WTC11 (cell line): ENCODE measurements around the gene SHMT1.
"Not testable (repeated sequence)": the region's sequence is repeated elsewhere in the genome, so short reads cannot be mapped to it uniquely, and the experiment has no call there.

Source experiments
- CBFB ChIP-seq: sonication (generic); formaldehyde crosslinking; IDR thresholded peaks from 2 replicates; pipeline ENCODE4 v1.8.1; 2022; ENCODE audit warnings: mild to moderate bottlenecking, low read depth, missing genetic modification reagents
- CREB1 ChIP-seq: sonication (generic); formaldehyde crosslinking; IDR thresholded peaks from 2 replicates; pipeline ENCODE4 v1.8.0; 2023; ENCODE audit warnings: mild to moderate bottlenecking, missing genetic modification reagents
- CTCF ChIP-seq: fragments of 200-600 bp; IDR thresholded peaks from 2 replicates; pipeline ENCODE4 v1.8.0; 2022; ENCODE audit warnings: antibody characterized with exemption
- E2F1 ChIP-seq: sonication (generic); formaldehyde crosslinking; IDR thresholded peaks from 2 replicates; pipeline ENCODE4 v1.8.0; 2022; ENCODE audit warnings: mild to moderate bottlenecking, missing genetic modification reagents
- ETV6 ChIP-seq: sonication (generic); formaldehyde crosslinking; IDR thresholded peaks from 2 replicates; pipeline ENCODE4 v1.8.1; 2022; ENCODE audit warnings: mild to moderate bottlenecking, missing genetic modification reagents
- IRF1 ChIP-seq: sonication (generic); formaldehyde crosslinking; IDR thresholded peaks from 2 replicates; pipeline ENCODE4 v1.8.0; 2023; ENCODE audit warnings: missing genetic modification reagents
- MAX ChIP-seq: sonication (generic); formaldehyde crosslinking; IDR thresholded peaks from 2 replicates; pipeline ENCODE4 v1.8.0; 2022; ENCODE audit warnings: mild to moderate bottlenecking, missing genetic modification reagents
- NFE2L1 ChIP-seq: sonication (generic); formaldehyde crosslinking; IDR thresholded peaks from 2 replicates; pipeline ENCODE4 v1.8.1; 2023; ENCODE audit warnings: missing genetic modification reagents
- NR1H2 ChIP-seq: sonication (generic); formaldehyde crosslinking; IDR thresholded peaks from 2 replicates; pipeline ENCODE4 v1.9.0; 2021; ENCODE audit warnings: mild to moderate bottlenecking, moderate library complexity, missing genetic modification reagents
- ZNF121 ChIP-seq: sonication (generic); formaldehyde crosslinking; IDR thresholded peaks from 2 replicates; pipeline ENCODE4 v1.8.0; 2023; ENCODE audit warnings: missing genetic modification reagents
- ZNF138 ChIP-seq: sonication (generic); formaldehyde crosslinking; conservative IDR thresholded peaks from 2 replicates; pipeline ENCODE4 v1.8.1; 2022; ENCODE audit warnings: mild to moderate bottlenecking, moderate library complexity, missing genetic modification reagents
- TF ChIP-seq, protein P1 (sequence below): sonication (generic); formaldehyde crosslinking; IDR thresholded peaks from 2 replicates; pipeline ENCODE4 v1.8.1; 2023; ENCODE audit warnings: mild to moderate bottlenecking, missing genetic modification reagents, moderate library complexity
- TF ChIP-seq, protein P2 (sequence below): sonication (generic); formaldehyde crosslinking; IDR thresholded peaks from 2 replicates; pipeline ENCODE4 v1.8.1; 2022; ENCODE audit warnings: low read depth, mild to moderate bottlenecking, moderate library complexity, missing genetic modification reagents, borderline replicate concordance

GRCh38 chr17:18411377-18411864 lies 48.1 kb upstream of the SHMT1 start:
- not testable (repeated sequence) for TF ChIP-seq ZNF138 (CRISPR knock-in tag); MAX (CRISPR knock-in tag); CTCF; NR1H2 (CRISPR knock-in tag); ZNF121 (CRISPR knock-in tag); CREB1 (CRISPR knock-in tag); NFE2L1 (CRISPR knock-in tag); ETV6 (CRISPR knock-in tag); IRF1 (CRISPR knock-in tag); E2F1 (CRISPR knock-in tag); CBFB
- TF ChIP-seq, protein P1, sequence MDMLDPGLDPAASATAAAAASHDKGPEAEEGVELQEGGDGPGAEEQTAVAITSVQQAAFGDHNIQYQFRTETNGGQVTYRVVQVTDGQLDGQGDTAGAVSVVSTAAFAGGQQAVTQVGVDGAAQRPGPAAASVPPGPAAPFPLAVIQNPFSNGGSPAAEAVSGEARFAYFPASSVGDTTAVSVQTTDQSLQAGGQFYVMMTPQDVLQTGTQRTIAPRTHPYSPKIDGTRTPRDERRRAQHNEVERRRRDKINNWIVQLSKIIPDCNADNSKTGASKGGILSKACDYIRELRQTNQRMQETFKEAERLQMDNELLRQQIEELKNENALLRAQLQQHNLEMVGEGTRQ (CRISPR knock-in tag), result not testable (repeated sequence)
- TF ChIP-seq, protein P2, sequence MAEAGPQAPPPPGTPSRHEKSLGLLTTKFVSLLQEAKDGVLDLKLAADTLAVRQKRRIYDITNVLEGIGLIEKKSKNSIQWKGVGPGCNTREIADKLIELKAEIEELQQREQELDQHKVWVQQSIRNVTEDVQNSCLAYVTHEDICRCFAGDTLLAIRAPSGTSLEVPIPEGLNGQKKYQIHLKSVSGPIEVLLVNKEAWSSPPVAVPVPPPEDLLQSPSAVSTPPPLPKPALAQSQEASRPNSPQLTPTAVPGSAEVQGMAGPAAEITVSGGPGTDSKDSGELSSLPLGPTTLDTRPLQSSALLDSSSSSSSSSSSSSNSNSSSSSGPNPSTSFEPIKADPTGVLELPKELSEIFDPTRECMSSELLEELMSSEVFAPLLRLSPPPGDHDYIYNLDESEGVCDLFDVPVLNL (CRISPR knock-in tag), result not testable (repeated sequence)
